GM18502 (cell line): ENCODE data around the gene NTF3.

ENCODE experiments used
- ATAC-seq: cut with Tn5 transposase; IDR thresholded peaks from one replicate; pipeline ENCODE4 v1.9.1; 2021; ENCODE audit warnings: mild to moderate bottlenecking; ENCODE audit not compliant: unreplicated experiment, poor library complexity

The NTF3 gene

DNA sequence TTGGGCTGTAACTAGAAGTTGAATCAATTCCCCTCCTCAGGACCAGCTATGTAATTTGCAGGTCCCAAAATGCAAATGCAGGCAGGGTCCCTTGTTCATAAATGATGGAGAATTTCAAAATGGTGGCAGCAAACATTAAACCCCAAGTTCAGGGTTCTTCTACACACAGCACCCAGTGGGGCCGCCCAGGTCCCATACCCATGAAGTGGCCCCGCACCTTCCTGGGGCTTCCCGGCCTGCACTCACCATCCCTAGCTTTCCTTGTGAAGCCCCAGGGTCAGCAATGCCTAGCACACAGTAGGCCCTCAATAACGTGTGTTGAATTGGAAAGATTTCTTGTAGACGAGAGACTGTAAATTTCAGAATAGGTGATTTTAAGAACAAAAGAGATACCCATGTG, 76.0 kb downstream of the NTF3 start:
- ATAC-seq = no peak

DNA sequence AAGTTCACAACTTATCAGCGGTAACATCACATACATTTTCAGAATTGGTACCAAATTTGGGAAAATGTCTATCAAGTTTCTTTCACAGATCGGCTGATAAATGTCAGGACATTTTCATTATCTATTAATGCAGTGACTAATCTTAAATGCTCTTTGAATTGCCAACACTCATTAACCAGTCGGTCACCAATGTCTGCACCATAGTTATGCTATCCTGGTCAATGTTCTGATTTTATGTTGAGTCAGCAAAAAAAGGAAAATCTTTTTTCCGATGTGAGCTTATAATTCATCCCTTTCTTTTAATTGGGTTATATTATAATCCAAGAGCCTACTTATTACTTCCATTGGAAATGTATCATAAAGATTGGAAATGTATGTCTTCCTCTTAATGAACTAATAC, 77.2 kb downstream of the NTF3 start:
- no peak for ATAC-seq

DNA sequence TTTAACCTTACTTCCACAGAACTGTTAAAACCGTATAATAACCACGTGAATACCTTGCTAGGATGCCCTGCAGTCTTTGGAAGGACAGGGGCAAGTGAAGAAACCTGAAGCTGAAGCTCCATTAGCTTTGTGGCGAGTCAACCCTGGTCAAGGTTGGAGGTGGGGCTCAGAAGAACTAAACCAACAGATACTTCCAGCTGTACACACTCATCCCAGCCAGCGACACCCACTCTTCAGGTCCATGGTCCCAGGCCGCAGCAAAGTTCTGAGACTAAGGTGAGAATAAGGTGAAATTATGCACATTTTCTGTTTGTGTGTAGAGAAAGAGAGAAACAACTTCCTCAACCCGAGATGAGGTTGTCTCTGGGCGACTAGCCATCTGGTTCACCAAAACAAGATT, 77.6 kb downstream of the NTF3 start:
- ATAC-seq = no peak

DNA sequence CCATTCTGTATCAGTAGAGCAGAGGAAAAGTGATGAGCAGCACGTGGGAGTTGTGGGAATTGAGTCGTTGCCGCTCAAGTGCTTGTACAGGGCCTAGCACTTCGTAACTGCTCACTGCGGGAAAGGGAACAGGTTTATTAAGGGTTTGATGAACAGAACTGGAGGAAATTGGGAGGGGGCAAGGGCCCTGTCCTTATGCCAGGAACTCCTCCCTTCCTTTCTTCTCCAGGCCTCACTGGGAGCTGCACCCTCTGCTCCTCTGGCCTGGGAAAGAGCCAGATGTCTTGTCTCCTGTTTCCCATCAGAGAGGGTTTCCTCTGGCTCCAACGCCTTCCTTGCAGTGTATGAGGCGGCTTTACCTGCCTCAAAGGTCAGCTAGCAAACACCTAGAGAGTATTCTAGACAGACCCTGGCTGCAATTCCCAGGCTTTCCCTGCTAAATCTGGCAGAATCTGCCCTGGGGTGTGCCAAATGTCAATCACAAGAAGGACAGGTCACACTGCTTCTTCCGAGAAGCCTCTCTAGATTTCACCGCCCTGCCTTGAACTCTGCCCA, 78.4 kb downstream of the NTF3 start:
- ATAC-seq = no peak

DNA sequence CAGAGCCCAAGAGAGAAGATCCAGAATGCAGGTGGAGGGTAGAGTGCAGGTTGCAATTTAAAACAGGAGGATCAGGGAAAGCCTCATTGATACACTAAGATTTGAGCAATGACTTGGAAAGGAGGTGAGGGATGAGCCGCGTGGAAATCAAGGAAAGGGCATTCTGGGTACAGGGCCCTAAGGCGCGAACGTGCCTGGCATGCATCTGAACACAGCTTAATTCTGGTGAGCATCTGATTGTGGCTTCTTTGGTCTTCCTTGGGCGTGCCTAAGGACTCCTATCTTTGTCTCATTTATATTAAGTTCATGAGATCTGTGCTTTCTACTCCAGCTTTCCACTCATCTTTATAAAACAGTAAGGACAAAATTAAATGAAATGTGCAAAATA, 79.3 kb downstream of the NTF3 start:
- ATAC-seq = no peak

DNA sequence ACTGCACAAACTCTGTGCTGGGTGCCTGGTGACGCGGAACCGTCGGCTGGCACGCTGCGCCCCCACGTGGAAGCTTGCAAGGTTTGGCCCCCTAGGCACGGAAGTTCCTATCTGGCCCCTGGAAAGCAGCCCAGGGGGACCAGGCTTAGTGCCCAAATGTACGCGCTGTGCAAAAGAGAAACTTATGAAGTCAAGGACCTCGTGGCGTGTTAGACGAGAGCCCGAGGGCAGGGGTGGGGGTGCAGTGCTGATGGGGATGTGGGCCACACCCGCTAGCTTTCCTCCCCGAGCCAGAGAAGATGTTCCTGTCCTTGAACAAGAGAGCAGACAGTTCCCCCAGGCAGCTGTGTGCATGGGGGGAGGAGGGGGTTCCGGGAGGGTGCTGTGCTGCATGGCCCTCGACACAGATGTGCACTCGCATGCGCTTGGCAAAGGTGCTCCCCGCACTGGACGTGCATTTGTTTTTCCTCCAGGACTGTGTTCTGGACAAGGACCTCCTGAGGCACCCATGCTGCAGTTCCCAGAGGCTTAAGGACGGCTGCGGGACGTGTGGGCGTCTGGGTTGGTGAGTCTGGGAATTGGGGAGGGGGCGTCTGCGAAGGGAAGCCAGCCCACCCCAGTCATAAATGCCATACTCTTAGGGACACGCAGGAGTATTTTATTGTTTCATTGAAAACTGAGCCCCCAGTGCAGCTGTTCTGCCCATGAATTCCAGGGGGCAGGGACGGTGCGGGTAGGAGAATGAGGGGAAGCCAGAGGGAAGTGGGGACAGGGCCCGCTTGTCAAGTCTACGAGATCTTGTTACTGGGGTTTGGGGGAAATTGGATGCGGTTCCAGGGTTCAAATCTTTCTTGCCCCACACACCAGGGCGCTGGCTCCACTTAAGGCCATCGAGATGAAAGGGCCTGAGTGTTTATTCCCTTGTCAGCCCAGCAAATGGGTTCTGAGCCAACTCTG, 80.0 kb downstream of the NTF3 start:
- ATAC-seq = no peak

DNA sequence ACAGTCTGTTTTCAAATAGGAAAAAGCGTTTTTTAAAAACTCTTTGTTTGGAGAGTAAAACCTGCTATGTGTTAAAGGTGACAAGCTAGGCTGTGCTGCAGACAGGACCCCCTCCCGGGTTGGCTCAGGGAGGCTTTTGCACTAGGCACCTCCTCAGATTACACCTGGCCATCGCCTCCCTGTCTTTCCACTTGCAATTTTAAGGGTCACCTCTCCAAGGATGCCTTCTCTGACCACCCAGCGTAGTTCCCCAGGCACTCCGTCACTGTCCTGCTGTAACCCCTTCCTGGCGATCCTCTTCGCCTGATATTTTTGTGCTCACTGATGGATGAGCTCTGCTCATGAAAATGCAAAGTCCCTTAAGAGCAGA, 80.7 kb downstream of the NTF3 start:
- ATAC-seq = no peak

DNA sequence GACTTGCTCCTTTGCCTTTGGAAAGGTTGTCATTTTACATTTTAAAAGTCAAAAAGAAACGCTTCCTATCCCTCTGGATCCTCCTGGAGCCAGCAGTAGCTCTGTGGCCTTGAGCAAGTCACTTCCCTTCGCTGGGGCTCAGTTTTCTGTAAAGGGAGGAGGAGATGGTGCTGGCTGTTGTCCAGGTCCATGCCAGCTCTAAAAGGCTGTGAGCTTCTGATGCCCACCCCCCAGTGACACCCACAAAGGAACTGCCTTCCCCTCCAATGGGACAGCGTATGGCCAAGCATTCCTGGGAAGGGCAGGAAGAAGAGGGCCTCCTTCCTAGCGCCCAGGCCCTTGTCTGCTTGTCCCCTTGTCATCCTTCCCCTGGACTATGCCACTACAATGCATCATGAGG, 81.5 kb downstream of the NTF3 start:
- no peak for ATAC-seq

DNA sequence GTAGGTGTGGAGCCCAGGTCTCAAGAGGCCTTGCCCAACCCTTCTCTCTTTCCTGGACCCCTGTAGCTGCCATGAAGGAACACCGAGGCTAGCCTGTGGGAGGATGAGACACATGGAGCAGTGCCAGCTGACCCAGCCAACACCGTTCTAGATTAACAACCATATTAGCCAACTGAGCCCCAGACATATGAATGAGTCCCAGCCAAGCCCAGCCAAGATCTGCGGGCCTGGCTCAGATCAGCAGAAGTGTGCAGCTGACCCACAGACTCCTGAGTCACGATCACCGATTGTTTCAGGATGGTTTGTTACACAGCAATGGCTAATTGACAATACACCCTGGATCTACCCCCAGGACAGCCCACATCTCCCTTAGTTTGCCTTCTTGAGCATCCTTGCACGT, 82.1 kb downstream of the NTF3 start:
- no peak for ATAC-seq

DNA sequence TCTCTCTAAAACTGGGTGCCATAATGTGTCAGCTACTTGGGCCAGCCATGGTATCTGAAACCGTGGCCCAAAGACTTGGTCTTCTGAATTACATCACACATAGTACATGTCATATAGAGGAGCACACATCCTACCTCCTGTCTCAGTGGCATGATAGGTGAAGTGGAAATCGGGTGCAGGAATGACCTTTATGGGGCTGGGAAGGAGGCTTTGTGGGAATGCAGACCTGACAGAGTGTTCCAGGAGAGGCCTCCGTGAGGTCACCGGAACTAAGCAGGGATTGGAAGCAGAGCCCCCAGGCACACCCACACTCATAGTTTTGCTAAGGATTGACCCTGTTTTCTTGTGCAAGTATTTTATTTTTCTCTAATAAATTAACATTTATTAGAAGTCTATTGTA, 82.6 kb downstream of the NTF3 start:
- no peak for ATAC-seq

DNA sequence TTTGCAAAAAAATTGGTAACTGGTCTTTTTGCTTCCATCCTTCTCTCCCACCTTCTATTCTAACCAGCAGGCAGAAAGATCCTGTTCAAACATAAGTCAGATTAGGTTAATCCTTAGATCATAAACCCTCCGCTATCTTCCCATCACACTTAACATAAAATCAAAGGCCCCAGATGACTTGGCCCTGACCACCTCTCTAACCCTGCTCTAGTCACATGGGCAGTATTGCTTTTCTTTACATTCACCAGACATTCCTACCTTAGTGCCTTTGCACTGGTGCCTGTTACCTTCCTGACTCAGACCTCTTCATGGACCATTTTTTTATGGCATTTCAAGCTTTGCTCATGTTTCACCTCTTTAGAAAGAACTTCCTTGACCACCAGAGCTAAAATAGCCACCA, 83.5 kb downstream of the NTF3 start:
- no peak for ATAC-seq

DNA sequence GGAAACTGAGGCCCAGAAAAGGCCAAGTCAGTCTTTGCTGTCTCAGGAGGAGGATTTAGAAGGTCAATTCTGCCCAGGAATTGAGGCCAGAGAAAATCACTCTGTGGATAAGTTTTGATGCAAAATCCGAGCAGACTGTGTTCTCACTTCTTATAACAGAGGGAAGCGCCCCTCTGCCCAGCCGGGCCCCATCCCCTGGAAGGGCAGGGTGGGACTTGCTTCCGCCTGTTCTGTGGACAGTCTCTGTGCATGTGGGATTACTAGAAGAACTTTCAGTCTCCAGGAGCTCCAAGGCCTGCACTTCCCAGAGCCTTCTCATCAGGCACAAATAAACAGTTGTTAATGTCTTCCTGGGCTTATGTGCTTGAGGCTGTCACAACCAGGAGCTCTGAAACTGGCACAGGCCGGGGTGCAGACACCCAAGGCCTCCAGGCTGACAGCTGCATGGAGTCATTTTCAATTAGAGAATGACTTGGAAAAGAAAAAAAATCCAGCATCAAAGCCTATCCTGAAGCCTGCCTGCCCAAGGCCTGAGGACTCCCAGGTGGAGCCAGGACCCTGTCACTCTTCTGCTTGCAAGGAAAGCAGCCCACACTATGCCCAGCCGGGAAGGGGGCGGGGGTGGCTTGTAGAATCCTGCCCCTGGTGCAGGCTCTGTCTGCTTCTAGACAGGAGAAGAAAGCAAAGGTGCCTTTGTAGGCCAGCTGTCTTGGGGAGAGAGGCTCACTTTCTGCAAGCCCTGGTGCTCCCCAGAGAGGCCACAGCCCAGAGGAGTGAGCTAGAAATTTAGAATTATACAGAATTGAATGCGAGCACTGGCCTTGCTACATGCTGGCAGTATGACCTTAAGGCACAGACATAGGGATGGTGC, 84.7 kb downstream of the NTF3 start:
- no peak for ATAC-seq

DNA sequence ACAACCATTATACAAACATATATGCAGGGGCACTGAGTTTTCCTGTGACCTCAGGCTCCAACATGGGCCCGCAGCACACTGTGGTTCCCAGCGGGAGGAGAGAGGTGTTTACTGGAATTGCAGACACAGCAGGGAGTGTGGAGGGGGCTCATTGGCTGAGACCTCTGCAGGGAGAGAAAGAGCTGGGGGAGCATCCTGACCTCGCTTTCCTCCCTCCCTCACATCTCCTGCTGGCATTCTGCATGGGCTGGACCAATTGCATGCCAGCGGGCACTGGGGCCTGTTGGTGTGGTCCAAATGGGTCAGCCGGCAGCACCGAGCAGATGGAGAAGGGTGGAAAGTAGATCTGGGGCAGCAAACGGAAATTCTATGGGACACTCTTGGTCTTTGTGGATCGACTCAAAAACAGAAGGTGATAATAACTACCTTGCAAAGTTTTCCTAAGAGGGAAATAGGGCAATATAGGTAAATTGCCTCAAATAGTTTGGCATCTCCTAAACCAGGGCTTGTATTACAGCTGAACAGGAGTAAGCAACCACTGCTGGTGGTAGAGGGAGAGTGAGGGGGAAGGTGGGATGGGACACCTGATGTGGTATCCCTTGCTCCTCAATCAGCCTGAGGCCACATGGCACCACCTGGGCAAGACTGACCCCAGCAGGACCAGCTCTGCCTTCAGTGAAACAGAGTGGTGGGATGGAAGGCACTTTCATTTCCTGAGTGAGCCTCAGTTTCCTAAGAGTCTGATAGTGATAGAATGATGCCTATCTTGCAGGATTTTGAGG, 86.9 kb downstream of the NTF3 start:
- no peak for ATAC-seq

DNA sequence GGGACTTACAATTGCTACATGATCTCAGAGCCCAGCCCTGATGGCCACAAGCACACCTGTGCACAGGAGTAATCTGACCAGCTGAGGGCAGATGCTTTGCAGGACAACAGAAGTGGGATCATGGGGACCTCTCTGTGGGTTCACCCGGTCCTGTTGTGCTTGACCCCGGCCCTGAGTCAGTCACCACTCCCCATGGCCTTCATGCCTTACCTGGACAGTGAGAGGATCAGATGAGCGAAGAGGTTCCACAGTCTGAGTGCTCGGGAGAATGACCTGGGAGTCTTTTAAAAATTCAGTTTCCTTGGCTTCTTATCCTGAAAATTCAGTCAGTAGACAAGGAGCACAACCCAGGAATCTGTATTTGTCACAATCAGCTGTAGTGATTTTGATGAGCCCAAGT, 88.1 kb downstream of the NTF3 start:
- ATAC-seq = no peak

DNA sequence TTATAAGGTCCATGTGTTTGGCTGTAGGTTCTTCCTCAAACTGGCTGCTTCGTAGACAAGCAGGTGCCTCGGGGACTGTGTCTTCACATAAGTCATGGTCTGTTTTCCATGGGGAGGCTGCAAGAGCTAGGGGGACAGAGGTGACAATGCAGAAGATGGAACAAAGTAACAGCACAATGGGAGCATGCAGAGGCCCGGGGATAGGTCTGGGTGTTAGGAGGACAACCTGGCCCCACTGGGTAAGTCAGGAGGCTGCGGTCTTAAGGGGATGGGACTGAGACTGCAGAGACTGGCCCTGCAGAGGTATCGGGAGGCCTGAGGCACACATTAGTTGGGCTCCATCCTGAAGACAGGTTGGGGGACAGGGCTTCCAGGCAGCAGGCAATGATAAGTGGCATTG, 88.9 kb downstream of the NTF3 start:
- no peak for ATAC-seq

DNA sequence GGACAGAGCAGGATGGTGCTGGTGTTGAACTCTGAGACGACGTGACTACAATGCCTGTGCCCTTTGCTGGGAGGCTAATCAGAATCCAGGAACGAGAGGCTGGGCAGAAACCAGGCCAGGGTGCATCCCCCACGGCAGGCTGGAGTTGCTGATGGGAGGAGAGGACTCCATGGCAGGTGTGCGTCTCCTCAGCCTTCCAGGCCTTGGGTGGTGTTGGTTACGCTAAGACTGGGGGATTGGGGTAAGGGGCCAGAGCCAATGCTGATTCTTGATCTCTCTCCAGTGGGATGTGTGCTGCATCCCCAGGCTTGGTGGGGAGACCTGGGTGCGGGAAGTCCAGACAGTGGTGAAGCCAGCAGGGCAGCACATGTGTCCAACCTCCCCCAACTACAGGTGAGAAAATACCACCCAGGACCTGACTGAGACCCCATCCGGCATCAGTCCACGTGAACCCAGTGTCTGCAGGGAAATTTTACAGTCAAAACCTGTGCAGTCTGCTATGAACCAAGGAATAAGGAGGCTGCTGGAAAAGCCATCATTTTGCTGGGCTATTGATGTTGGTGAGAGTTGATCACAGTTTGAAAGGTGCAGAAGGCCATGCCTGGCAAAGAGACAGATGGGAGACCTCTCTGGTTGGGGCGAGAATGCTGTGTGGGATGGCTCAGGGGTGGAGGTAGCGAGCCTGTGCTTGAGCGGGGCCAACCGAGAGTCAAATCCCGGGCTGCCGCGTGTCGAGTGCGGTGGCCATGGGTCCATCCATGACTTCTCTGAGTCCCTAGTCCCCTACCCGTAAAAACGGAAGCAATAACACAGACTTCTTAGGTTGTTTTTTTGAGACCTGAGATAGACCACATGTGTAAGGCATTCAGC, 89.8 kb downstream of the NTF3 start:
- ATAC-seq = no peak

DNA sequence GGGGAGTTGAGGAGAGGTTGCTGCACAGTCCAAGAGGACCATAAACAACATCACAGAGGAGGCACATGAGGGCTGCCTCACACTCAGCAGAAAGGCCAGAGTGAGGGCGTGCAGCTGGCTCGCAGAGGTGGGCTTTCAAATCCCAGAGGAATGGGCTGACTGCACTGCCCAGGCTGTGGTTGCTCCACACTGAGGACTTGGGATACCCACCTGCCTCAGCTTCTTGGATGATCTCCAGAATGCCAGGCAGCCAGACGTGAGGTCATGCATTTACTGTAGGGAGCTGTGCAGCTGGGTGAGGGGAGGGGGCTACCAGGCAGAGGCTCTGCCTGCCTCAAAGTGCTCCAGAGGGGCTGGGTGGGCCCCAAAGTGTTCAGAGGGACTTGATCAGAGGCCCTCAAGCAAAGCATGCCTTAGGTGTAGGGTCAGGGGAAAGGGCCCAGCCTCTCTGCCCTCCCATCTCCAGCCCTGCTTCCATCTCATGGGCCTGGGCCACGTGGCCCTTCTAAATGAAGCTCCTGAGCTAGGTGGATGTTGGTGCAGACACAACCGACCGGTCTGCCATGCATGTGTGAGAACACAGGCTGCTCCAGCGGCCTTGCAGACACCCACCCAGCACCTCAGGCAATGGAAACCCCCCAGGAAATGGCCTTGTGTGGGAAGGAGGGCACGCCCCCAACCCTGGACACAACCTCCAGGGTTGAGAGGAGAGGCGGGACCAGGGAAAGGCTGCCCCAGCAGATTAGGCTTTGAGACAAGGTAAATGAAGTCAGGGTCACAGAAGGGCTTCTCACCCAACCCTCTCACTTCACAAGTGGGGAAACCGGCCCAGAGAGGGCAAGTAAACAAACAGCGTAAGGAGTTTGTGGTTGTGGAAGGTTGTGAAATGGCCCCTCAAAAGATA, 90.8 kb downstream of the NTF3 start:
- ATAC-seq = no peak

DNA sequence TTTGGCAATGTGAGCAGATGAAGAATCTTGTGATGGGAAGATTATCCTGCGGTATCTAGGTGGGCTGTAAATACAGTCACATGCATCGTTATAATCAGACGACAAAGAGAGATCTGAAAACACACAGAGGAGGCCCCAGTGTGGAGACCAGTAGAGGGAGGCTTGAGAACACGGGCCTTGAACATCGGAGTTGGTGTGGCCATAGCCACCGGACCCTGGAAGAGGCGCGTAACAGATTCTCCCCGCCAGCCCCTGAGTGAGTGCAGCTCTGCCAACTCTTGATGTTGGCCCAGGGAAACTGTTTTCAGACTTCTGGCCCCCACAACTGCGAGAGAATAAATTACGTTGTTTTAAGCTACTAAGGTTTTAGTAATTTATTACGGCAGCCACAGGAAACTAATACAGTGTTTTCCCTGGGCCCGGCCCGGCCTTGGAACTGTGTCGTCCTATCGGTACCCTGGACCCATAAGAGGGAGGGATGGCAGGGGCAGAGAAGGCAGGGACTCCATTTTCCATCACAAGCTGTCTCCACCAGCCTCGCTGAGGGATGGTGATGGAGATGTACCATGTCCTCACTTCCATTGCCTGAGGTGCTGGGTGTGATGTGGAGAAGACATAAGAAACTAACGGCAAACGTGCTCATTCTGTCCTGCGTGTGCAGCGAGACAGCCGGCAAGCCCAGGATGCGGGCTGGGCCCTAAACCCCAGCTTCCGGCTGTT, 91.6 kb downstream of the NTF3 start:
- ATAC-seq = no peak
